Natural killer cell treated with Interleukin-12 subunit alpha and Interleukin-12 subunit beta and Interleukin-15 and Interleukin-18, amount 100 ng/mL, for 72 hours (primary cell): ENCODE measurements around the gene CNEP1R1. TPM values are rescaled to one million over a fixed set of nuclear protein-coding genes. Genes with fewer than 3 reads are reported as not detected.

Experiments used
- ATAC-seq, 2 donors: fragments of 150-1000 bp; cut with Tn5 transposase in 1 of 2; sonication (Bioruptor Pico), chemical (Tn5 transposase) in 1 of 2; 2 replicates each; pipeline ENCODE4 v1.10.0; 2021
- DNase-seq: peaks from one replicate; pipeline ENCODE4 v3.0.0; 2022; ENCODE audit warnings: low spot score
- H3K27ac Mint-ChIP-seq, 2 donors: 1 replicate in 1 of 2; 2 replicates in 1 of 2; pipeline ENCODE4 v1.8.0; 2022; ENCODE audit warnings: mixed read lengths in 2 of 2, mild to moderate bottlenecking in 1 of 2, moderate library complexity in 1 of 2
- H3K27me3 Mint-ChIP-seq, 2 donors: 1 replicate in 1 of 2; 2 replicates in 1 of 2; pipeline ENCODE4 v1.8.0; 2022; ENCODE audit warnings: mixed read lengths in 2 of 2
- H3K36me3 Mint-ChIP-seq: one replicate; pipeline ENCODE4 v1.8.0; 2022; ENCODE audit warnings: mixed read lengths
- H3K4me1 Mint-ChIP-seq, 2 donors: 1 replicate in 1 of 2; 2 replicates in 1 of 2; pipeline ENCODE4 v1.8.0; 2022; ENCODE audit warnings: low read depth in 2 of 2, mixed read lengths in 2 of 2, mild to moderate bottlenecking in 1 of 2
- H3K4me3 Mint-ChIP-seq: one replicate; pipeline ENCODE4 v1.8.0; 2022; ENCODE audit warnings: mixed read lengths
- H3K9me3 Mint-ChIP-seq: 2 replicates; pipeline ENCODE4 v1.8.0; 2022; ENCODE audit warnings: mixed read lengths
- total RNA-seq, 2 donors: library from RNA; stranded (reverse); gene quantifications; one replicate each; pipeline ENCODE4 v1.2.3, GENCODE V29; 2022

The CNEP1R1 gene
- total RNA-seq, 2 donors from 2014 or later: 22.1 to 26.6 TPM

- ATAC-seq: no peak
- Mint-ChIP-seq H3K4me1 (peaks cover 14 to 24% of the 10 kb centered on the region in 2 donors), H3K27ac (no peak overlapping the region)
Measured at GRCh38 chr16:50035468-50035992, 10.5 kb downstream of the CNEP1R1 start.

GRCh38 chr16:50036426-50036825, 11.4 kb downstream of the CNEP1R1 start:
- no peaks in the 10 kb centered on the region for H3K9me3 Mint-ChIP-seq
- H3K4me1 Mint-ChIP-seq: peaks cover 10 to 24% of the 10 kb centered on the region in 2 donors
- H3K27me3 Mint-ChIP-seq: no peaks in the 10 kb centered on the region
- H3K4me3 Mint-ChIP-seq: no peak overlapping the region
- DNase-seq (no peak), ATAC-seq (no peak)
- H3K27ac Mint-ChIP-seq: no peak overlapping the region
- peaks cover 6% of the 10 kb centered on the region for H3K36me3 Mint-ChIP-seq

More at GRCh38 chr16:50035468-50035992, 10.5 kb downstream of the CNEP1R1 start:
- H3K36me3 Mint-ChIP-seq: peaks cover 6% of the 10 kb centered on the region
- no peak for DNase-seq
- no peak overlapping the region for H3K4me3 Mint-ChIP-seq
- H3K27me3 Mint-ChIP-seq: no peaks in the 10 kb centered on the region
- H3K9me3 Mint-ChIP-seq: no peaks in the 10 kb centered on the region

- Mint-ChIP-seq H3K9me3 (no peaks in the 10 kb centered on the region), H3K27ac (peak overlapping the region; percentile 33 to 47), H3K4me3 (no peak overlapping the region), H3K4me1 (peaks cover 7 to 19% of the 10 kb centered on the region in 2 donors), H3K27me3 (peaks cover 3 to 5% of the 10 kb centered on the region in 2 donors), H3K36me3 (no peaks in the 10 kb centered on the region)
- ATAC-seq: no peak
- no peak for DNase-seq
Measured at GRCh38 chr16:50037662-50038220, 12.7 kb downstream of the CNEP1R1 start.

GRCh38 chr16:50038286-50038685, 13.3 kb downstream of the CNEP1R1 start:
- H3K36me3 Mint-ChIP-seq: no peaks in the 10 kb centered on the region
- peaks cover 7 to 19% of the 10 kb centered on the region in 2 donors for H3K4me1 Mint-ChIP-seq
- no peaks in the 10 kb centered on the region for H3K9me3 Mint-ChIP-seq
- ATAC-seq (no peak), DNase-seq (no peak)
- peaks cover 7 to 11% of the 10 kb centered on the region in 2 donors for H3K27me3 Mint-ChIP-seq
- H3K27ac Mint-ChIP-seq: peak overlapping the region; percentile 33 to 47
- H3K4me3 Mint-ChIP-seq: peak overlapping the region; percentile 7

GRCh38 chr16:50038756-50039529, 13.9 kb downstream of the CNEP1R1 start:
- Mint-ChIP-seq H3K27me3 (peaks cover 10 to 17% of the 10 kb centered on the region in 2 donors), H3K9me3 (no peaks in the 10 kb centered on the region), H3K27ac (peak overlapping the region; percentile 33 to 47), H3K4me1 (peaks cover 7 to 19% of the 10 kb centered on the region in 2 donors), H3K4me3 (no peak overlapping the region), H3K36me3 (no peaks in the 10 kb centered on the region)
- ATAC-seq (no peak), DNase-seq (no peak)

GRCh38 chr16:50040018-50040417, 15.0 kb downstream of the CNEP1R1 start:
- DNase-seq (no peak), ATAC-seq (no peak)
- Mint-ChIP-seq H3K4me1 (peaks cover 7 to 19% of the 10 kb centered on the region in 2 donors), H3K27ac (no peak overlapping the region), H3K9me3 (no peaks in the 10 kb centered on the region), H3K27me3 (peaks cover 10 to 22% of the 10 kb centered on the region in 2 donors), H3K36me3 (no peaks in the 10 kb centered on the region), H3K4me3 (no peak overlapping the region)

GRCh38 chr16:50040710-50041109, 15.7 kb downstream of the CNEP1R1 start:
- Mint-ChIP-seq H3K4me3 (no peak overlapping the region), H3K27me3 (peaks cover 14 to 25% of the 10 kb centered on the region in 2 donors), H3K9me3 (no peaks in the 10 kb centered on the region), H3K4me1 (peaks cover 7 to 19% of the 10 kb centered on the region in 2 donors), H3K36me3 (no peaks in the 10 kb centered on the region), H3K27ac (no peak overlapping the region)
- ATAC-seq (no peak), DNase-seq (no peak)

GRCh38 chr16:50043358-50043757, 18.3 kb downstream of the CNEP1R1 start:
- Mint-ChIP-seq H3K27ac (no peak overlapping the region), H3K27me3 (peaks cover 14 to 34% of the 10 kb centered on the region in 2 donors), H3K4me3 (no peak overlapping the region), H3K4me1 (peaks cover 4 to 9% of the 10 kb centered on the region in 2 donors), H3K36me3 (no peaks in the 10 kb centered on the region), H3K9me3 (no peaks in the 10 kb centered on the region)
- DNase-seq (no peak), ATAC-seq (no peak)

GRCh38 chr16:50045412-50045811, 20.4 kb downstream of the CNEP1R1 start:
- no peak overlapping the region for H3K4me3 Mint-ChIP-seq
- H3K36me3 Mint-ChIP-seq: no peaks in the 10 kb centered on the region
- no peaks in the 10 kb centered on the region for H3K4me1 Mint-ChIP-seq
- H3K27ac Mint-ChIP-seq: no peak overlapping the region
- ATAC-seq (no peak), DNase-seq (no peak)
- peaks cover 14 to 34% of the 10 kb centered on the region in 2 donors for H3K27me3 Mint-ChIP-seq
- H3K9me3 Mint-ChIP-seq: no peaks in the 10 kb centered on the region

- no peak overlapping the region for H3K27ac Mint-ChIP-seq
- H3K4me3 Mint-ChIP-seq: no peak overlapping the region
Measured at GRCh38 chr16:50046853-50047252, 21.8 kb downstream of the CNEP1R1 start.

GRCh38 chr16:50047864-50048263, 22.8 kb downstream of the CNEP1R1 start:
- Mint-ChIP-seq H3K9me3 (peaks cover 2% of the 10 kb centered on the region), H3K27ac (no peak overlapping the region), H3K4me1 (no peaks in the 10 kb centered on the region), H3K27me3 (peaks cover 18 to 43% of the 10 kb centered on the region in 2 donors), H3K36me3 (no peaks in the 10 kb centered on the region), H3K4me3 (no peak overlapping the region)
- no peak for ATAC-seq
- DNase-seq: no peak

More at GRCh38 chr16:50046853-50047252, 21.8 kb downstream of the CNEP1R1 start:
- no peaks in the 10 kb centered on the region for H3K36me3 Mint-ChIP-seq
- no peak for ATAC-seq
- H3K27me3 Mint-ChIP-seq: peaks cover 18 to 43% of the 10 kb centered on the region in 2 donors
- H3K9me3 Mint-ChIP-seq: no peaks in the 10 kb centered on the region
- DNase-seq: no peak
- H3K4me1 Mint-ChIP-seq: no peaks in the 10 kb centered on the region

GRCh38 chr16:50050802-50051201, 25.8 kb downstream of the CNEP1R1 start:
- Mint-ChIP-seq H3K4me3 (no peak overlapping the region), H3K9me3 (peaks cover 2% of the 10 kb centered on the region), H3K27me3 (peaks cover 7 to 24% of the 10 kb centered on the region in 2 donors), H3K4me1 (no peaks in the 10 kb centered on the region), H3K36me3 (no peaks in the 10 kb centered on the region), H3K27ac (no peak overlapping the region)
- DNase-seq (no peak), ATAC-seq (no peak)

GRCh38 chr16:50056226-50056625, 31.2 kb downstream of the CNEP1R1 start:
- peaks cover 5% of the 10 kb centered on the region for H3K36me3 Mint-ChIP-seq
- ATAC-seq (no peak), DNase-seq (no peak)
- no peak overlapping the region for H3K27ac Mint-ChIP-seq
- peaks cover 10 to 11% of the 10 kb centered on the region in 2 donors for H3K27me3 Mint-ChIP-seq
- H3K9me3 Mint-ChIP-seq: peaks cover 2% of the 10 kb centered on the region
- H3K4me3 Mint-ChIP-seq: no peak overlapping the region
- H3K4me1 Mint-ChIP-seq: no peaks in the 10 kb centered on the region
